Fibroblast of villous mesenchyme (primary cell): ENCODE measurements around the gene ELF1. TPM values are rescaled to one million over a fixed set of nuclear protein-coding genes. Genes with fewer than 3 reads are reported as not detected.

Experiments
- DNase-seq: peaks from one replicate; pipeline ENCODE4 v3.0.0-alpha.2; 2010; ENCODE audit warnings: low read depth
- H3K4me3 ChIP-seq: 2 replicates; pipeline ENCODE4 v1.5.1; 2011; ENCODE audit warnings: low read depth, mild to moderate bottlenecking, low read length
- CTCF ChIP-seq: IDR thresholded peaks from 2 replicates; pipeline ENCODE4 v1.5.1; 2012; ENCODE audit warnings: low read depth, mild to moderate bottlenecking, low read length; ENCODE audit not compliant: insufficient read depth
- total RNA-seq: library from RNA; depleted of rRNA; stranded (reverse); fragments of >200 nt; gene quantifications from 2 replicates; pipeline ENCODE4 v1.2.3, GENCODE V29; 2012

Gene ELF1
- total RNA-seq, 1 donor, result 43.6 TPM

DNA sequence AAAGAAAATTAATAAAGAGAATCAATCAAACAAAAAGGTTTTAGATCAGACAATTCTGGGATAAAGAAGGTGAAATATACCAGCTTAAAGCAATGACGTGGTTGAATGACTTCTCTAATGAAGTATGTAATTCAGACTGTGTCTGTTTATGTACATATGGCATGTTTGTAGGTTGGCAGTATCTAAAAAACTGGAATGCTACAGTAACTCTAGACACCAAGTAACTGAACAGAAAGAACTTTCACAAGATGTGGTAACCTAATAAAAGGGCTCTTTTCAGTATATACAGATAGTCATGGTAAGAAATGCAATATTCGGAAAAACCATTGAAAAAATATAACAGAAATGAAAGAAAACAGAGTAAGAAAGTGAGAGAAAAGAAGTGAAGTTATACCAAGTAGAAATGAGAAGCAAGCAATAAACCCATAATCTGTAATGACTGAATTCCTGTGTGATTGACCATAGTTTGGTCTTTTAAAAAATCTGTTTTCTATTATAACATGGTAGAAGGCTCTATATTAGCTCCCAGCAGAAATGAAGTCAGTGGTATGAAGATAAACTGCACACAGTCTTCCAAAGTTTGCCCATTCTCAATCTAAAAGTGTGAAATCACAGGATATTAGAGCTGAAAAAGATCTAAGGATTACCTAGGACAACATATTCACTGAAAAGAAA lies 31.4 kb downstream of the ELF1 start:
- no peak for DNase-seq
- no peak for TF ChIP-seq CTCF
- H3K4me3 ChIP-seq, result no peak overlapping the region

- no peak overlapping the region for H3K4me3 ChIP-seq
- peak; percentile 28 for DNase-seq
- TF ChIP-seq CTCF, result no peak
Measured at GRCh38 chr13:40986101-40986856, 32.8 kb downstream of the ELF1 start.

GRCh38 chr13:40985381-40986100 lies 33.6 kb downstream of the ELF1 start:
- TF ChIP-seq CTCF, result no peak
- no peak for DNase-seq

GRCh38 chr13:40984668-40985366 lies 34.3 kb downstream of the ELF1 start:
- peak overlapping the region; percentile 28 for H3K4me3 ChIP-seq
- DNase-seq, result peak; percentile 56
- TF ChIP-seq CTCF, result no peak

More at GRCh38 chr13:40985381-40986100, 33.6 kb downstream of the ELF1 start:
- H3K4me3 ChIP-seq, result no peak overlapping the region

DNA sequence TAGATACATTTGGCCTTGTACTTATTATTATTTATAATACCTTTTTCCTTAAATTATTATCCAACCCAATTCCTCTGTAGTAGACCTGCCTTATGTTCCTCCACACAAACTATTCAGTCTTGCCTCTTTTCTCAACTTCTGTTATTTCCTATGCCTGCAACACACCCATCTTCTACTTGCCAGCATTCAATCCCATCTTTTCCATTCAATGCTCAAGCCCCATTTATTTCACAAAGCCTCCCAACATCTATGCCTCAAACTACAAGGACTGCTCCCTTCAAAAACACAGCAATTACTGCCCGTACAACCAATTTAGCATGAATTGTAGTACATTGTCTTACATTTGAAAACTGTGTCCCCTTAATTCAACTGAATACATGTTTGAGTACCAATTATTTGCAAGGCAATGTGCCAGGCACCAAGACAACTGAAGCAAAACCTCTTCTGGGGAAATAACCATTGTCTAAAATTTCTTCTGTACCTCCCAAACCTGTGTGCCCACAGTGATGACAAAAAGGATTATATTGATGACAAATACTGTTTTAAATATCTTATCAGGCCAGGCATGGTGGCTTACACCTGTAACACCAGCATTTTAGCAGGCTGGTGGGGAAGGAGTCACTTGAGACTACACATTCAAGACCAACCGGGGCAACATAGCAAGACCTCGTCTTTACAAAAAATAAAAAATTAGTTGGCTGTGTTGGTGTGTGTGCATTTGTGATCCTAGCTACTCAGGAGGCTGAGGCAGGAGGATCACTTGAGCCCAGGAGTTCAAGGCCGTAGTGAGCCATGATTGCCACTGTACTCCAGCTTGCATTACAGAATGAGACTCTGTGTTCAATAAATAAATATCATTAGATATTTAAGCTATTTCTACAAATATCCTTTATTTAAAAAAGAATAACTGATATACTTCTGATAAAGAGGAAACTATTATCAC lies 35.1 kb downstream of the ELF1 start:
- TF ChIP-seq CTCF, result no peak
- peak overlapping the region; percentile 28 for H3K4me3 ChIP-seq
- no peak for DNase-seq
